ENCODE measurements around the gene ZNF784. TPM values are rescaled to one million over a fixed set of nuclear protein-coding genes. Genes with fewer than 3 reads are reported as not detected.

Gene ZNF784
- total RNA-seq, 4 donors from 2014 or later = 1.5 to 6.9 (median 1.9) TPM

DNA sequence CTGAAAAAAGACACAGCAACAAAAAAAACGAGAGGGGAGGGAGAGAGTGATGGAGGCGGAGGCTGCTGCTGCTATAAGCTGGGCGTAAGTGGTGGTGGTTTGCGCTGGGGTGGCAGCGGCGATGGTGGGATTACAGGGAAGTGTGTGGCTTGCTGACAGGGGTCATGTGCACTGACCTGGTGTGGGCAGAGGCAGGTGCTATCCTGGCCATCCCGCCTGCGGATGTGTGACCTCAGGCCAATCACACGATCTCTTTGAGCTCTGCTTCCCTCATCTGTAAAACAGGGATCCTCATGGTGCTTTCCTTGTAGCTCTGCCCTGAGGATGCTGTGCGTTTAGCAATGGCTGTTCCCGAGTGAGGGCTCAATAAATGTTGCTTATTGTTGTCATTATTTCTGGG is 13.2 kb upstream of the ZNF784 start:
- no peaks in the 10 kb centered on the region for H3K27me3 ChIP-seq
- TF ChIP-seq, protein P1, sequence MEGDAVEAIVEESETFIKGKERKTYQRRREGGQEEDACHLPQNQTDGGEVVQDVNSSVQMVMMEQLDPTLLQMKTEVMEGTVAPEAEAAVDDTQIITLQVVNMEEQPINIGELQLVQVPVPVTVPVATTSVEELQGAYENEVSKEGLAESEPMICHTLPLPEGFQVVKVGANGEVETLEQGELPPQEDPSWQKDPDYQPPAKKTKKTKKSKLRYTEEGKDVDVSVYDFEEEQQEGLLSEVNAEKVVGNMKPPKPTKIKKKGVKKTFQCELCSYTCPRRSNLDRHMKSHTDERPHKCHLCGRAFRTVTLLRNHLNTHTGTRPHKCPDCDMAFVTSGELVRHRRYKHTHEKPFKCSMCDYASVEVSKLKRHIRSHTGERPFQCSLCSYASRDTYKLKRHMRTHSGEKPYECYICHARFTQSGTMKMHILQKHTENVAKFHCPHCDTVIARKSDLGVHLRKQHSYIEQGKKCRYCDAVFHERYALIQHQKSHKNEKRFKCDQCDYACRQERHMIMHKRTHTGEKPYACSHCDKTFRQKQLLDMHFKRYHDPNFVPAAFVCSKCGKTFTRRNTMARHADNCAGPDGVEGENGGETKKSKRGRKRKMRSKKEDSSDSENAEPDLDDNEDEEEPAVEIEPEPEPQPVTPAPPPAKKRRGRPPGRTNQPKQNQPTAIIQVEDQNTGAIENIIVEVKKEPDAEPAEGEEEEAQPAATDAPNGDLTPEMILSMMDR (IDR thresholded peaks at IDR 0.05) = no peak
- TF ChIP-seq EP300 (IDR thresholded peaks at IDR 0.05) (no peak), POLR2A (IDR thresholded peaks at IDR 0.05) (no peak)
- no peaks in the 10 kb centered on the region for H3K9me3 ChIP-seq
- H3K36me3 ChIP-seq = peaks cover 0 to 5% (median 0%) of the 10 kb centered on the region in 3 donors
- no peak for DNase-seq (ENCODE audit: low spot score in 2 of 2)
- no peak overlapping the region for H3K27ac ChIP-seq
- WGBS, 2 donors = 68 to 71% methylated on average over 11 of the region's 11 CpGs
- H3K4me1 ChIP-seq = peaks cover 0 to 79% (median 41%) of the 10 kb centered on the region in 4 donors
- no peak overlapping the region for H3K4me3 ChIP-seq

- Histone ChIP-seq H3K9me3 (no peaks in the 10 kb centered on the region), H3K27ac (no peak overlapping the region), H3K4me3 (peak overlapping the region in 1 of 4 donors; percentile 5), H3K36me3 (peaks cover 0 to 5% (median 0%) of the 10 kb centered on the region in 3 donors), H3K4me1 (peaks cover 0 to 78% (median 35%) of the 10 kb centered on the region in 4 donors), H3K27me3 (no peaks in the 10 kb centered on the region)
- no peak for DNase-seq (ENCODE audit: low spot score in 2 of 2)
- no peak for TF ChIP-seq EP300 (IDR thresholded peaks at IDR 0.05)
- TF ChIP-seq, protein P1 (IDR thresholded peaks at IDR 0.05) = no peak
- no peak for TF ChIP-seq POLR2A (IDR thresholded peaks at IDR 0.05)
- 86 to 89% methylated on average over 4 of the region's 4 CpGs for WGBS, 2 donors
Measured at GRCh38 chr19:55636723-55637122, 12.4 kb upstream of the ZNF784 start.

DNA sequence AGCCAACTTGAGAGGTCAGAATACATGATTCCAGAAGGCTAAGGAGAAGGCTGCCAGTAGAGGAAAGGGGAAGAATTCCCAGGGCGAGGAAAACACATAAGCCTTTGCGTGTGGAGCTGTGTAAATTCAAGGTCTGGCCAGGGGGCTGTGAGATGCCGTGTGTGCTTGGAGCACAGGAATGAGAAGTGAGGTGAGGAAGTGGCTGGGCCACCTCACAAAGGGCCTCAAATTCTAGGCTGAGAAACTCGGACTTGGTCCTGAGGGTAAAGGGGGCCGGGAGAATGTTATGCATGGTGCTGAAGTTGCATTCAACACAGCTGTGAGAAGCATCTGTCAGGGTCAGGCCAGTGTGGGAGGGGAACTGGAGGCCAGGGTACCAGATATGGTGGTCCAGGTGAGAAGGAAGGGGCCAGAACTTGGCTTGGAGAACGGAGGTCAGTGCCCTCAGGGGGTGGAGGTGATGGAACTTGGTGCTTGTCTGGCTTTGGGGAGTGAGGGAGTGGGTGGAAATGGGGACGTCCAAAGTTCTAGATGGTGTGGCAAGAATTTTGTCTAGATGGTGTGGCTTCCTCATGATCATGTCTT is 11.6 kb upstream of the ZNF784 start:
- 56 to 60% methylated on average over 7 of the region's 7 CpGs for WGBS, 2 donors
- Histone ChIP-seq H3K27me3 (no peaks in the 10 kb centered on the region), H3K9me3 (no peaks in the 10 kb centered on the region), H3K4me3 (peak overlapping the region; percentile 96 to 100 (median 99)), H3K36me3 (peaks cover 0 to 5% (median 0%) of the 10 kb centered on the region in 3 donors), H3K4me1 (peaks cover 0 to 75% (median 35%) of the 10 kb centered on the region in 4 donors), H3K27ac (peak overlapping the region; percentile 98 to 100 (median 100))
- TF ChIP-seq POLR2A (IDR thresholded peaks at IDR 0.05) (no peak), EP300 (IDR thresholded peaks at IDR 0.05) (no peak)
- TF ChIP-seq, protein P1 (IDR thresholded peaks at IDR 0.05) = no peak
- DNase-seq (ENCODE audit: low spot score in 2 of 2) = no peak

- Histone ChIP-seq H3K27ac (peak overlapping the region; percentile 98 to 100 (median 100)), H3K36me3 (peaks cover 0 to 5% (median 0%) of the 10 kb centered on the region in 3 donors), H3K27me3 (no peaks in the 10 kb centered on the region), H3K4me3 (peak overlapping the region; percentile 96 to 100 (median 99)), H3K9me3 (no peaks in the 10 kb centered on the region), H3K4me1 (peaks cover 0 to 71% (median 33%) of the 10 kb centered on the region in 4 donors)
- DNase-seq (ENCODE audit: low spot score in 2 of 2) = no peak
- TF ChIP-seq, protein P1 (IDR thresholded peaks at IDR 0.05) = no peak
- TF ChIP-seq POLR2A (IDR thresholded peaks at IDR 0.05) (no peak), EP300 (IDR thresholded peaks at IDR 0.05) (no peak)
- WGBS, 2 donors = 4 to 7% methylated on average over 9 of the region's 9 CpGs
Measured at GRCh38 chr19:55635334-55635717, 11.0 kb upstream of the ZNF784 start.

DNA sequence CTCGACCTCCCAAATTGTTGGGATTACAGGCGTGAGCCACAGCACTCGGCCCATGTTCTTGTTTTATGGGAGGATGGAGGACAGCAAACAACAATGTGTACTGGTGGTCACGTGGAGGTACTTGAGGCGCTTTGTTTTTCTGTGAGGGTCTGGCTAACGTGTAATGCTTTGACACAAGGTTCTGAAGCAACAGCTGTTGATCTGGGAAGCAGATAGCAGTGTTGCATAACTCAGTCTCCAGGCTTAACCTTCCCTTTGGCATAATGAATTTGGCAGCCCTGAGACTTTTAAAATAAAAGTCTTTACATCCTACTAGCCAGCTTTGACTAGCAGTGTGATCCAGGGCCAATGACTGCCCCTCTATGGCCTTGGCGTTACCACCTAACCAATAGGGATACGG is 9.5 kb upstream of the ZNF784 start:
- peaks cover 0 to 56% (median 22%) of the 10 kb centered on the region in 4 donors for H3K4me1 ChIP-seq
- TF ChIP-seq, protein P1 (IDR thresholded peaks at IDR 0.05) = no peak
- TF ChIP-seq POLR2A (IDR thresholded peaks at IDR 0.05) = no peak
- no peak for TF ChIP-seq EP300 (IDR thresholded peaks at IDR 0.05)
- peaks cover 0 to 5% (median 0%) of the 10 kb centered on the region in 3 donors for H3K36me3 ChIP-seq
- DNase-seq (ENCODE audit: low spot score in 2 of 2) = no peak
- peak overlapping the region in 2 of 4 donors; percentile 100 for H3K27ac ChIP-seq
- no peaks in the 10 kb centered on the region for H3K9me3 ChIP-seq
- WGBS, 2 donors = 85 to 88% methylated on average over 8 of the region's 8 CpGs
- no peak overlapping the region for H3K4me3 ChIP-seq
- no peaks in the 10 kb centered on the region for H3K27me3 ChIP-seq

Data from tibial nerve (tissue), 4 donors.